HL-60 (cell line): ENCODE results near the gene FYN.

Source experiments
- DNase-seq, 2 experiments: peaks; one replicate each; pipeline ENCODE4 v3.0.0-alpha.2; 2010 to 2020; ENCODE audit warnings: low read depth in 1 of 2, low spot score in 1 of 2
- H3K27ac ChIP-seq: fragments of 250-450 bp; sonication (Bioruptor Pico); replicated peaks from 2 replicates; pipeline ENCODE4 v1.5.1; 2020; ENCODE audit warnings: mild to moderate bottlenecking, moderate library complexity
- H3K27me3 ChIP-seq: fragments of 250-450 bp; sonication (Bioruptor Pico); 2 replicates; pipeline ENCODE4 v1.5.1; 2021; ENCODE audit warnings: mild to moderate bottlenecking, moderate library complexity; ENCODE audit not compliant: insufficient read depth, poor library complexity, severe bottlenecking
- H3K4me3 ChIP-seq: replicated peaks from 2 replicates; pipeline ENCODE4 v1.5.1; 2011; ENCODE audit warnings: mild to moderate bottlenecking, control low read depth, low read length; ENCODE audit not compliant: insufficient read depth
- GABPA ChIP-seq: IDR thresholded peaks from 2 replicates; pipeline ENCODE4 v1.6.1; 2012; ENCODE audit warnings: low read depth
- POLR2AphosphoS5 ChIP-seq: IDR thresholded peaks from 2 replicates; pipeline ENCODE4 v1.6.1; 2012; ENCODE audit warnings: low read depth
- SPI1 ChIP-seq: IDR thresholded peaks from 2 replicates; pipeline ENCODE4 v1.6.1; 2012; ENCODE audit warnings: low read depth, mild to moderate bottlenecking, borderline replicate concordance
- TF ChIP-seq, protein P1 (sequence below): IDR thresholded peaks from one replicate; pipeline ENCODE4 v1.5.1; 2011; ENCODE audit warnings: low read length, control low read depth, inconsistent platforms; ENCODE audit not compliant: insufficient read depth
- TF ChIP-seq, protein P2 (sequence below): IDR thresholded peaks from 2 replicates; pipeline ENCODE4 v1.6.1; 2012; ENCODE audit warnings: low read depth; ENCODE audit not compliant: insufficient replicate concordance

FYN gene

DNA sequence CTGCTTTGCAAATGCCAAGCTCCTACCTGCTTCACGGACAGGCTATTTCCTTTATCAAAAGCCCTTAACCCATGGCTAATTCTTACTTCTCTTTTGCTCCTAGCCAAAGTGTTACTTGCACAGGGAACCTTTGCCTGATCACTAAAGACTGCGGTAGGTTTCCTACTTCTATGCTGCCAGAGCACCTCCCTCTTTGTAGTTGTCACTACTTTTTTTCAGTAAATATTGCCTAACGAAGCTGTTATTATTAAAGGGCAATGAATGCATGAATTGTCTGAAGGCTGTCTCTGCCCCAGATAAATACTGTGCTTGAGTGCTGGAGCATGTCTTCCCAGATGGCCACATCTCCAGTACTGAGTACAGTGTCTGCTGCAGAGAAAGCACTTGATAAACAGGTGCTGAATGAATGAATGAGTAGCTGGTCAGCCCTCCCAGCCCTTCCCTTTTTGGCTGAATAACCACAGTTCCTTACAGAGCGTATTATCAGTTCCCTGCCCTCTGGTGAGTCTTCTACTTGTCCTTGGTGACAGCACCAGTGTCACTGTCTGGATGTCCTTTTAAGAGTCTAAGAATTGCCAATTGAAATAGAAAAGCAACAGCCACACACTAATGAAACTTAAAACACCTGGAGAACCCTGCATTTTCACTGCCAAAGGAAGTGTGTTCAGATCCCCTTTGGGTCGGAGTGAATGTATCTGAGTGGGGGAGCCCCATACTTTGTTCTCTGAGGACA lies 194.0 kb downstream of the FYN start:
- TF ChIP-seq GABPA = no peak
- TF ChIP-seq, protein P1, sequence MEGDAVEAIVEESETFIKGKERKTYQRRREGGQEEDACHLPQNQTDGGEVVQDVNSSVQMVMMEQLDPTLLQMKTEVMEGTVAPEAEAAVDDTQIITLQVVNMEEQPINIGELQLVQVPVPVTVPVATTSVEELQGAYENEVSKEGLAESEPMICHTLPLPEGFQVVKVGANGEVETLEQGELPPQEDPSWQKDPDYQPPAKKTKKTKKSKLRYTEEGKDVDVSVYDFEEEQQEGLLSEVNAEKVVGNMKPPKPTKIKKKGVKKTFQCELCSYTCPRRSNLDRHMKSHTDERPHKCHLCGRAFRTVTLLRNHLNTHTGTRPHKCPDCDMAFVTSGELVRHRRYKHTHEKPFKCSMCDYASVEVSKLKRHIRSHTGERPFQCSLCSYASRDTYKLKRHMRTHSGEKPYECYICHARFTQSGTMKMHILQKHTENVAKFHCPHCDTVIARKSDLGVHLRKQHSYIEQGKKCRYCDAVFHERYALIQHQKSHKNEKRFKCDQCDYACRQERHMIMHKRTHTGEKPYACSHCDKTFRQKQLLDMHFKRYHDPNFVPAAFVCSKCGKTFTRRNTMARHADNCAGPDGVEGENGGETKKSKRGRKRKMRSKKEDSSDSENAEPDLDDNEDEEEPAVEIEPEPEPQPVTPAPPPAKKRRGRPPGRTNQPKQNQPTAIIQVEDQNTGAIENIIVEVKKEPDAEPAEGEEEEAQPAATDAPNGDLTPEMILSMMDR = no peak
- TF ChIP-seq POLR2AphosphoS5 = no peak
- TF ChIP-seq SPI1 = no peak
- TF ChIP-seq, protein P2, sequence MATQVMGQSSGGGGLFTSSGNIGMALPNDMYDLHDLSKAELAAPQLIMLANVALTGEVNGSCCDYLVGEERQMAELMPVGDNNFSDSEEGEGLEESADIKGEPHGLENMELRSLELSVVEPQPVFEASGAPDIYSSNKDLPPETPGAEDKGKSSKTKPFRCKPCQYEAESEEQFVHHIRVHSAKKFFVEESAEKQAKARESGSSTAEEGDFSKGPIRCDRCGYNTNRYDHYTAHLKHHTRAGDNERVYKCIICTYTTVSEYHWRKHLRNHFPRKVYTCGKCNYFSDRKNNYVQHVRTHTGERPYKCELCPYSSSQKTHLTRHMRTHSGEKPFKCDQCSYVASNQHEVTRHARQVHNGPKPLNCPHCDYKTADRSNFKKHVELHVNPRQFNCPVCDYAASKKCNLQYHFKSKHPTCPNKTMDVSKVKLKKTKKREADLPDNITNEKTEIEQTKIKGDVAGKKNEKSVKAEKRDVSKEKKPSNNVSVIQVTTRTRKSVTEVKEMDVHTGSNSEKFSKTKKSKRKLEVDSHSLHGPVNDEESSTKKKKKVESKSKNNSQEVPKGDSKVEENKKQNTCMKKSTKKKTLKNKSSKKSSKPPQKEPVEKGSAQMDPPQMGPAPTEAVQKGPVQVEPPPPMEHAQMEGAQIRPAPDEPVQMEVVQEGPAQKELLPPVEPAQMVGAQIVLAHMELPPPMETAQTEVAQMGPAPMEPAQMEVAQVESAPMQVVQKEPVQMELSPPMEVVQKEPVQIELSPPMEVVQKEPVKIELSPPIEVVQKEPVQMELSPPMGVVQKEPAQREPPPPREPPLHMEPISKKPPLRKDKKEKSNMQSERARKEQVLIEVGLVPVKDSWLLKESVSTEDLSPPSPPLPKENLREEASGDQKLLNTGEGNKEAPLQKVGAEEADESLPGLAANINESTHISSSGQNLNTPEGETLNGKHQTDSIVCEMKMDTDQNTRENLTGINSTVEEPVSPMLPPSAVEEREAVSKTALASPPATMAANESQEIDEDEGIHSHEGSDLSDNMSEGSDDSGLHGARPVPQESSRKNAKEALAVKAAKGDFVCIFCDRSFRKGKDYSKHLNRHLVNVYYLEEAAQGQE = no peak
- Histone ChIP-seq H3K4me3 (no peak overlapping the region), H3K27ac (no peak overlapping the region), H3K27me3 (no peaks in the 10 kb centered on the region)
- DNase-seq = no peak

DNA sequence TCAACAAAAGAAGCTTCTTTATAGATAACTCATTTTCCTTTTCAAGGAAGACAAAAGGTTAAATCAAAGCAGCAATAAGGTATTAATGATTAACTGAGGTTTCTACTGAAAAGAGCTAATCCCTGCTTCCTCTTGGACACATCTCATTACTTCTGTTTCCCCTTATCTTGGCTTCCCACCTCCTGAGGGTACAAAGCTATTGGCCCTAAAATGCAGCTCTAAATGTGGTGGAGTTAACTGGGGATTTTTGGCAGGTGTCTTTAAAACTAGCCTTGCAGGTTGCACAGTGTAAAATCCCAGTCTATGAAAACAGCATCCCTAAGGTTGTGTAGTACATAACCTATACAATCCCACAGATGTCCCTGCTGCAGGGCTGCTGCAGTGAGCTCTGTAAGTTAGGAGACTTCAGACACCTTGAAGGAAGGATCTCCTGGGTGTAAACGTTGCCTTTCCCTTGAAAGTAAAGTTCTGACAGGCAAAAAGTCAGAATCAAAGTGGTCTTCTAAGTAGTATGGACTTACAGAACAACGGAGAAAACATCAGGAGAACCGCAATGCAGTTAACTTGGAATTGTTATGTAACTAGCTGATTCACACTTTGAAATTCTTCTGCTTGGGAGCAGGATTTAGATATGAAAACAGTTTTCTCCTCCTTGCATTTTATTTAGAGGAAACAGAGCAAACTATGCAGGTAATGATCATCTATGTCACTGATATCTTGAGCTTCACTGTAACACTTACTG lies 195.8 kb downstream of the FYN start:
- H3K27ac ChIP-seq = no peak overlapping the region
- DNase-seq = no peak
- no peaks in the 10 kb centered on the region for H3K27me3 ChIP-seq
- TF ChIP-seq GABPA (no peak), SPI1 (no peak), POLR2AphosphoS5 (no peak)
- TF ChIP-seq, protein P1 = no peak
- TF ChIP-seq, protein P2 = no peak
- H3K4me3 ChIP-seq = no peak overlapping the region

DNA sequence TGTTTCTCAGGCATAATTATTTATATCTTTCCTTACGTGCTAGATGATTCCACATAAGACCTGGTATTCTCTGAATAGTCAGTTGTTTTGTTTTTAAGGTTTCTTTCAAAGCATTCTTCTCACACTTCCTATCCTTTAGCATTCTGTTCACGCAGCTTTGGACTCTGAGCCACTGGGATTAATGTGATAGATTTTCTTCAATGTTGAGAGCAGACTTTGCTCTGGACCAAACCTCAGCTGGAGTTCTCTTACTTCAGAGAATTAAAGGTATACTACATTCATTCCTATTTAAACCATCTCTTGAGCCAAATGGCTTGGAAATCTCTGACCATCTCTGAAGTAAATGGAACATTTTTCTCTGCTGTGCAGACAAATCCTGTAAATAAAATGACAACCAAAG lies 196.9 kb downstream of the FYN start:
- no peak for DNase-seq
- TF ChIP-seq, protein P1 = no peak
- TF ChIP-seq SPI1 = no peak
- Histone ChIP-seq H3K27me3 (no peaks in the 10 kb centered on the region), H3K4me3 (no peak overlapping the region), H3K27ac (no peak overlapping the region)
